HG03045 (cell line): Measurements from ENCODE around the gene SUFU.

ENCODE experiments used
- ATAC-seq: cut with Tn5 transposase; IDR thresholded peaks from one replicate; pipeline ENCODE4 v1.9.1; 2021; ENCODE audit warnings: mild to moderate bottlenecking, moderate library complexity; ENCODE audit not compliant: unreplicated experiment

The SUFU gene

DNA sequence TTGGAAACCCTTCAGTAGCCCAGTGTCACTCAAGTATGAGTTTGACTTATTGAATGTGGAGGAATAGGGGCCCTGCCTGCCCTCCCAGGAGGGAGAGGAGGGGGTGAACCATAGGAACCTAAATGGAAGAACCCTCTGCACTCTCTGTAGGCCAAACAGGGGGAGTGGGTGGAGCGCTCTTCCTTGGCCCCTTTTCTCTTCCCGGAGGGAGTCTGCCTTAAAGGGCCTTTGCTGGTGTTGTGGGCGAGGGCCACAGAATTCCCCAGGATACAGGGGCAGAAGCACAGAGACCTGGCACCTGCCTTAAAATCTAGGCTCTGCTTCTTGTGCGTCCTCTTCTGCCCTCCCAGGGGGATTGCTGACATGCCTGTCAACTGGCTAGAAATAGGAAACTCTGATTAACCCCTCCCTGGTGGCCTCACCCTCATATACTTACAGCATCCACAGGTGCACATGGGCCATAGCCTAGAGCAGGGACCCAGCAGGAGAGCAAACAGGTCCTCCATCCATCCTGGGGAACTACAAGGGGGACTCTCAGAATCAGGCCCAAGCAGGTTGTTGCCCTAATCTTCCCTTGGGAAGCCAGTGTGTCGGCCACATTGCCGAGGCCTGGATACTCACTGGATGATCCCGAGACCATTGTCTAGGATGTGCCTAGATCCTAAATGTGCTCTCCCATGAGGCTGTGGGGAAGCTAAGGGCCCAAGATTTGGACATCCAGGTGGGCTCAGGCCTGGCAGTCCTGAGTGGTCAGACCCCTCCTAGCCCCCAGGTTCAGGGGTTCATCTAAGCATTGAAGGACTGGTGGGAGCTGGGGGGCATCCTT lies 143.9 kb downstream of the SUFU start:
- ATAC-seq = no peak

DNA sequence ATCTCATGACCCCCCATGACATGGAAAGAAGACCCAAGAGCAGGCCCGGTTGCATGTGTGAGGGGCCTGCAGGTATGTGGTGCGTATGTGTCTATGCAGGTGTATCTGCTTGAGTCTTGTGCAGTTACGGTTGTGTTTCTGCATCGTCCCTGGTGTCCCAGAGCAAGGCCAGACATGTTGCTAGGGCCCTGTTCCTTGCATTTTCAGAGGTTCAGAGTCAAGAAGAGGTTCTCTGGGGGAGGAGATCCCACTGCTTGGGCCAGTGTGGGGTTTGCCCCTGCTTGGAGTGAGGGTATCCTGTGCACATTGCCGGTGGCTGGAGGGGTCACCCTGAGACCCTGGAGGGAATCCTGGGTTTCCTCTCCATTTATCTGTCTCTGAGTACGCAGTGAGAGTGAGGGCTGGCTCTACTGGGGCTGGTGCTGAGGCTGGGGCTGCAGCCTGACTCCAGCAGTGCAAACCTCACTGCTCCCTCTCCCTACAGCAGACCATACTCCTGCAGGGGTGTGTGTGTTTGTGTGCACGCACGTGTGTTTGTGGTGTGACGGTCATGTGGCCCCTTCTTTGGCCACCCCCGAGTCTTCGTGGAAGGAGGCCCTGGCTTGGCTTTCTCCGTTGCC lies 144.6 kb downstream of the SUFU start:
- ATAC-seq = no peak

DNA sequence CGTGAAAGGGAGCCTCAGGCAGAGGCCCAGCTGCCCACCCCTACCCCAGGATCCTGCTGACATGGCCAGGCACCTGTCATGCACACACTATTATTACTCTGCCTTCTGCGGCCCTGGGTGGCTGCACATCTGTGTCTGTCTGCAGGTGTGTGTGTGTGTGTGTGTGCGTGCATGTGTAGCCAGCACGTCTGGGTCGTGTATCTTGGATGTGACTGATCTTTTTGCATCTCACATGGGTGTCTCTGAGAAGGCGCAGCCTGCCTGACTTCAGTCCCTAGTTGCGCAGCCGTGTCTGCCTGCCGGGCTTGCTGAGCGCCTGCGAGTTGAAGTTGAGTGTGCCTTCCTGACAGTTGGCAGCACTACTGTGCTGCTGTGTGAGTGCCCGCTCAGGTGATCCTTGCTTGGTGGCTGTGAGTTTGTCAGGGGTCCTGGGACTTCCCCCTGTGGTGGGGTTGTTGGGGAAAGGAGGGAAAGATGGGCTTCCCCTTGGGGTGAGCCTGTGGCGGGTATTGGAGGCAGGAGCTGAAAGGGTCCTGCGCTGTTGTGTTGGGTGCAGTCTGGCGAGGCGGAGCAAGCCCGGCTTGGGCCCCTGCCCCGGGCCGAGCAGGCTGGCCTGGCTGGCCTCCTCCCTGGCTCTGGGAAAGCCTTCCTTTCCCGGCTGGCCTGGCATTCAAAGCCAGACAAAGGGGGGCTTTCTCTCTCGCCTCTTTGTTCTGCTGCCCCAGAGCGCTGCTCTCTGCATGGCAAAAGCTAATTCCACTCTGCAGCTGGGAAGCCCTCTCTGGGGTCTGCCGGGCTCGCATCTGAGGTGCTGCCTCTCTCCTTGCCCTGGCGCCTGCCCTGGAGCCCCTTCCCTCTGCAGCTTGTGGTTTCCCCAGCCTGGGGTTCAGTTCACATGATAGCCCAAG lies 145.4 kb downstream of the SUFU start:
- ATAC-seq = no peak

DNA sequence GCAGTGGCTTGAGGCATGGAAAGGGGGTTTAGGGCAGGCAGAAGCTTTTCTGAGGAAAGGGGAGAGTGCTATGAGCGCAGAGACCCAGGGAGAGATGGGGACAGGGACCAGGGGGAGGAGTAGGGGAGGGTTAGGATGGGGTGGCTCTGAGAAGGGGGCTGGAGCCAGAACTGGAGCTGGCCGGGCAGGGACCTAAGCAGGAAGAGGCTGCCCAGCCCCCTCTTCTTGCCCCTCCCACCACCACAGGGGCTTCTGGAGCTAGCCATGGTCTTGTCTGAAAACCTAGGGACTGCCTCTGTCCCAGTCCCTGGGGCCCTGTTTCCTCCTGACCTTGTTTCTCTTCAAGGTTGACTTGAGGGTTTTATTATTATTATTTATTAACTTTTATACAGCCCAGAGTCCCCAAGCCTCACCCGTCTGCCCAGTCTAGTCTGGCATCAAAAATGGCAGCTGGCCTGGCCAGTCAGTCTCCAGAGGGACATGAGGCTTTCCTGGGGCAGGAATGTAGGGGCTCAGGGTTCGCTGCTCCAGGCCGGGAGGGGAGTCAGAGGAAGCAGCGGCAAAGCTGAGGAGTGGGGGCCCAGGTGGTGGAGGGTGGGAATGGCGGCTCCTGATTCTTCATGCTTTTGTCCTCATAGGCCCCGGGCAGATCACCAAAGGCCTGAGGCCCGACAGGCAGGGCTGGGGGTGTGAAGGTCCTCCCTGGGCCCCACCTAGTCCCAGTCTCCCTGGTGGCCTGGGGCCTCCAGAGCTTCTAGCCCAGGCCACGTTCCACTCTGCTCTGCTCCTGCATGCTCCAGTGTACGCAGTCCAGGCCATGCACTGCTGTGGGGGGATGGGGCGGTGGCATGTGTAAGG lies 146.3 kb downstream of the SUFU start:
- ATAC-seq = no peak

DNA sequence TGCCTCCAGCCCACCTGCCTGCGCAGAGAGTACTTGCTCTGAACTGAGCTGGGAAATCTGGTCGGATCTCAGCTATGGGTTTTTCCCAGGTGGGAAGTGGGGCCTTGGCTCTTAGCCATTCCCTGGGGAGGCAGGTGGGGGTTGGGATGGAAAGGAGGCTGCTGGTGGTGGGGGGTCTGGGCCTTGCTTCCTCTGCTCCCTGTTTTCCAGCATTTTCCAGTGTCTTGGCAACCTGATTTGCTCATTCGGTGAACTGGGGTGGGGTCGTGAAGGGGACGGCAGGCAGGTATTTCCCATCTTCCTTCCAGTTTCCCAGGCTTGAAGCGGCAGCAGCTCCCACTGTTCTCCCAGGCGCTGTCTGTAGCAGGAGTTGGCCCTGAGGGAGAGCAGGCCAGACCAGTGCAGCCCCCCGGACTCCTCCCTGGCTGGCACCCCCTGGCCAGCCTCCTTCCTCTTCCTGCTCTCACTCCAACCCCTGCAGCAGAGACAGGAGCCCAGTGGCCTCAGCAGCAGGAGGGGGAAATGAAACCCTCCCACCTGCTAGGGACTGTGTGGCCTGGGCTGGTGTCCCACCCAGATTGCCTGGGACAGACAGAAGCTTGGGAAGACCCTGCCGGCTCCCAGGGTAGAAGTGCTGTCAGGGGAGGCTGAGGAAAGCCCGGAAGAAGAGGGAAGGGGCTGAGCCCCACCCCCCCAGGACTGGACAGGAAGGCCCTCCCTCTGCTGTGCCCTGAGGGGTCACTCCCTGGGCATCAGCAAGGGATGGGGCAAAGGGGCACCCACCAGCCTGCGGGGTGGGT lies 147.1 kb downstream of the SUFU start:
- ATAC-seq = no peak

DNA sequence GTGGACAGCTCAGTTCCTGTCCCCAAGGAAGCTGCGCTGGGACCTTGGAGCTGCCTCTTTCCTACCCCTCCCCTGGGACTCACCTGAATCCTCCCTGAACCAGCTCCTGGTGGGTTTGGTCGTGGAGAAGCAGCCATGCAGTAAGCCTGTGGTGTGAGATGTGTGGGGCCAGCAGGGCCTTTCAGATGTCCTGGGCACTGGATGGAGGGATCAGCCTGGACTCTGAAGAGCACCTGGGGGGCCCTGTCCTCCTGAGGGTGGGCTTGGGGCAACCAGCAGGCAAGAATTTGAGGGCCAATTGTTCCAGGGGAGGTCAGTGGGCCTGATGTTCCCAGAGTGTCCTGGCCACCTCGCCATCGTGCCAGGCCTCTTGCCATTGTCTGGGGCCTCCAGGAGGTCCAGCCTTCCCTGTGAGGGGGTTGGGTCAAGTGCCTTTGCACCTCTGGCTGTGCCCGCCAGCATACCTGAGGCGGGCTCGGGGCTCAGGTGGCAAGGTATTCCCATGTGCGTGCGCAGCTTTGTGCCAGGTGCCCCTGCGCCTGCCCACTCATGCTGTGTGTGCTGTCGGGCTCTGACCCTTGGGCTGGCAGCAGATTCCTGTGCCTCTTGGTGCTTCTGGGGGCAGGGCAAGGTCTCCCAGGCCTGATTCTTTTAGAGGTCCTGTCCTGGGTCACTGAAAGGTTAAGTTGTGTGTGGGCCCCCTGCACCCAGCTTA lies 147.8 kb downstream of the SUFU start:
- ATAC-seq = no peak

DNA sequence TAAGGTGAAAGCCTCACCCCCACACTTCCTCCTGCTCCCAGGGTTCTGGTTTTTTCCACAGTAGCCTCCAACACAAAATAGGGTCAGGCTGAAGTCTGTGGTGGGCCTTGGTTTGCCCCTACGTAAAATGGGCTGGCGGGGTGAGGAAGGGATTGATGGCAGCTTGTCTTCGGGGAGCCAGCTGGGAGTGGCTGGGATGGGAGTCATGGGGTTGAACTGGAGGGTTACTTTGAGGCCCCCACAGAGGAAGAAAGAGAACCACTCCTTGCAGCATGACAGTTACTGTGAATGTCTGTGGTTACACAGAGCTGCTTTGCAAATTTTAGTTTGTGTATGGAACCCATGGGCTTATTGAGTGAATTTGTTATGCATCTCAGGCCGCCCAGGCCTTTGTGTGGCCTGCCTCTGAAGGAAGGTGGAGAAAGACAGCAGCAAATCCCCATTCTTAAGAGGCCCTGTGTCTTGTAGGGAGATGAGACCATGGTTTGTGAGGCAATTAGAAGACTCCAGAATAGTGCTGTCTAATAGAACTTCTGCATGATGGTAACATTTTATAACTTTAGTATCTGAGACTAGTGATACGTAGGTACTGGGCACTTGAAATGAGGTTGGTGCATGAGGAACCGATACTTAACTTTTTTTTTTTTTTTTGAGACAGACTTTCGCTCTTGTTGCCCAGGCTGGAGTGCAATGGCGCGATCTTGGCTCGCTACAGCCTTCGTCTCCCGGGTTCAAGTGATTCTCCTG lies 148.6 kb downstream of the SUFU start:
- ATAC-seq = peak; percentile 36

DNA sequence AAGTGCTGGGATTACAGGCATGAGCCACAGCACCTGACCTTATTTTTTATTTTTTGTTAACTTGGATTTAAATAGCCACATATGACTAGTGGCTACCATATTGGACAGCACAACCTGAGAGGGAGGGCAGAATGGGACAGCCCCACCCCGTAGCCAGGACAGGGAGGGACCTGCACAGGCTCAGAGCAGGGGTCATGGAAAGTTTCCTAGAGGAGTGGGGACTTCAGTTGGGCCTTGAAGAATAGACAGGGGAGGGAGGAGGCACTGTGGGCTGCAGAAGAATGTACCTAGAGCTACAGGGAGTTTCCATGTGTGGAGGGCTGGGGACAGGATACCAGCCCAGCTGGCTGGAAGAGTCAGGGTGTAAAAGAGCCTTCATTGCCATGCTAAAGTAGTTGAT lies 149.3 kb downstream of the SUFU start:
- no peak for ATAC-seq

DNA sequence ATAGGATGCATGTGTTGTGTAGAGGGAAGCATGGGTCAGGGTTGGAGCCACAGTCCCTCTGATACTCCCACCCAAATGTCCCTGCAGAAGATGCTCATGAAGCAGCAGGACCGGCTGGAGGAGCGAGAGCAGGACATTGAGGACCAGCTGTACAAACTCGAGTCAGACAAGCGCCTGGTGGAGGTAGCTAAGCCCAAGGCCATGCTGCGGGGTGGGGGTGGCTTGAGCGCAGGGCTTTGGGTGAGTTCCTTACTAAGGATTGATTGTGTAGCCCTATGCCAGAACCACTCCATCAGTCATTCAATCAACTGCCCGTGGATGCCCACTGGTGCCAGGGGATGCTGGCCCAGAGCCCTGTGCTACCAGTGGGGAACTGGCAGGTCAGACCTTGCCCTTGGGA lies 150.8 kb downstream of the SUFU start:
- no peak for ATAC-seq

DNA sequence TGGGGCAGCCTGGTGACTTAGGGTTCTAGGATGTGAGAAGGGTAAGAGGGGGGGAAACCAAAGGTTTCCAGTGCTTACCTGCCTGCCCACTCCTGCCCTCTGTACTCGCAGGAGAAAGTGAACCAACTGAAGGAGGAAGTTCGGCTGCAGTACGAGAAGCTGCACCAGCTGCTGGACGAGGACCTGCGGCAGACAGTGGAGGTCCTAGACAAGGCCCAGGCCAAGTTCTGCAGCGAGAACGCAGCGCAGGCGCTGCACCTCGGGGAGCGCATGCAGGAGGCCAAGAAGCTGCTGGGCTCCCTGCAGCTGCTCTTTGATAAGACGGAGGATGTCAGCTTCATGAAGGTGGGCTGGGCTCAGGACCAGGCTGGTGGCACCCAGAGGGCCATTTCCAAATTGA lies 151.2 kb downstream of the SUFU start:
- ATAC-seq = no peak

DNA sequence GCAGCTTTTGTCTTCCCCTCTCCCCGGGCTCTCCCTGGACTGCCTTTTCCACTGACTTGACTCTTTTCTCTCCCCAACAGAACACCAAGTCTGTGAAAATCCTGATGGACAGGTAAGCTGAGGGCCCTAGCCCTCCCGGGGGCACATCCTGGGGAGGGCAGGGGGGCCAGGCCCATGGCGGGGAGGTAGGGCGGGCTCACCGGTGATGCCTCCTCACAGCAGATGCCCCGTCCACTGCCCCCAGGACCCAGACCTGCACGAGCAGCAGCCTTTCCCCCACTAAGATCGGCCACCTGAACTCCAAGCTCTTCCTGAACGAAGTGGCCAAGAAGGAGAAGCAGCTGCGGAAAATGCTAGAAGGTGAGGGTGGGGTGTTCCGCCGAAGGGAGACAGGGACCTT lies 152.3 kb downstream of the SUFU start:
- no peak for ATAC-seq

DNA sequence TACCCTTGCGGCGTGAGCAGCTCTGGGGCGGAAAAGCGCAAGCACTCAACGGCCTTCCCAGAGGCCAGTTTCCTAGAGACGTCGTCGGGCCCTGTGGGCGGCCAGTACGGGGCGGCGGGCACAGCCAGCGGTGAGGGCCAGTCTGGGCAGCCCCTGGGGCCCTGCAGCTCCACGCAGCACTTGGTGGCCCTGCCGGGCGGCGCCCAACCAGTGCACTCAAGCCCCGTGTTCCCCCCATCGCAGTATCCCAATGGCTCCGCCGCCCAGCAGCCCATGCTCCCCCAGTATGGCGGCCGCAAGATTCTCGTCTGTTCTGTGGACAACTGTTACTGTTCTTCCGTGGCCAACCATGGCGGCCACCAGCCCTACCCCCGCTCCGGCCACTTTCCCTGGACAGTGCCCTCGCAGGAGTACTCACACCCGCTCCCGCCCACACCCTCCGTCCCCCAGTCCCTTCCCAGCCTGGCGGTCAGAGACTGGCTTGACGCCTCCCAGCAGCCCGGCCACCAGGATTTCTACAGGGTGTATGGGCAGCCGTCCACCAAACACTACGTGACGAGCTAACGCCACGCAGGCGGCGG lies 153.1 kb downstream of the SUFU start:
- ATAC-seq = no peak

DNA sequence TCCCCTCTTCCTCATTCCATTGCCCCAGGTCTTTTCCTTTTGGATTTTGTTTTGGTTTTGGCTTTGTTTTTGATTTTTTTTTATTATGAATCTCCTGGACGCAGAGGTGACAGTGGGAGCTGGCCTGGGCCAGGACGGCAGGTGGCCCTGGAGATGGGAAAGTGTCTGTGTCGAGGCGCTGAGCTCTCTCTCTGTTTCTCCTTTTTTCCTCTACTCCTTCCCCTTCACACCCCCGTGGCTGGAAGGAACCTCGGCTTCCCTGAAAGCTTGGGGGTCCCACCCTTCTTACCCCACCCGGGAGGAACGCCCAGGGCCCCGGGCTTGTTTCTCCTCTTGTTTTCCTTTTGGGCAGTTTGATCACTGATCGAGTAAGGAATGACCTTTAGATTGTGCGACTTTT lies 153.7 kb downstream of the SUFU start:
- no peak for ATAC-seq

DNA sequence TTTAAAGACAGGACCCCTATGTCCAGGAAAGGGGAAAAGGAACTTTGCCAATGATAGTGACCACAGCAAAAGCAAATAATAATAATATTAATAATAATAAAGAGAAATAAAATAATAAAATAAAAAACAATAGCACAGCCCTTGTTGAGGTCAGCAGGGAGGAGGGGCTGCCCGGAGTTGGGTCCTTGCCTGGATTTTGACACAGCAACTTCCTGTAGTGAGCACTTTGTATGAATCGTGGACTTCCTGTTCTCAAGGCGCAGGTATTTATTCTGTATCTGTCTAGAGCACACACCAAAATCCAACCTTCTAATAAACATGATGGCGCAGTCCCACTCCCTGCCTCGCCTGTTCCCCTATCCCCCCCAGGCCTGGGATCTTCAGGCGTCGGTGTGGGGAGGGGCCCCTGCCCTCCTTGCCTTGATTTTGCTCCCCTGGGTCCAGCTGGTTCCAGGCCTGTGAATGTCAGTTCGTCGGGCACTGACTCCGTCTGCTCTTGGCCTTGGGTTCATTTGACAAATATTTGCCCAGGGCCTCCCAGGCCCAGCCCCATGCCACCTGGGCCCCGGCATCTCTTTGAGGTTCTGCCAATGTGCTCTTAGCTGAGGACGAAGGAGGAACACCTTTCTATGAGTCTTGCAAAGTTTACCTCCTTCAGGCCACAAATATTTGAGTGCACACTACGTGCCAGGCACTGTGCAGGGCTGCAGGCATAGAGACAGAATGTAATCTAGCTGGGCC lies 154.4 kb downstream of the SUFU start:
- ATAC-seq = no peak

DNA sequence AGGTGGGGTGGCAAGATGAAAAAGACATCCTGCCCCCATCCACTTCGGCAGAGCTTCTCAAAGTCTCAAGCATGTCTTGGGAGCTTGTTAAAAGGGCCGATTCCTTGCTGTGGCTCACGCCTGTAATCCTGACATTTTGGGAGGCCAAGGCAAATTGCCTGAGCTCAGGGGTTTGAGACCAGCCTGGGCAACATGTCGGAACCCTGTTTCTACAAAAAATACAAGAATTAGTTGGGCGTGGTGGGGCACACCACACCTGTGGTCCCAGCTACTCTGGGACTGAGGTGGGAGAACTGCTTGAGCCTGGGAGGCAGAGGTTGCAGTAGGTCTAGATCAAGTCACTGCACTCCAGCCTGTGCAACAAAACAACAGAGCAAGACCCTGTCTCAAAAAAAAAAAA lies 155.0 kb downstream of the SUFU start:
- ATAC-seq = no peak

DNA sequence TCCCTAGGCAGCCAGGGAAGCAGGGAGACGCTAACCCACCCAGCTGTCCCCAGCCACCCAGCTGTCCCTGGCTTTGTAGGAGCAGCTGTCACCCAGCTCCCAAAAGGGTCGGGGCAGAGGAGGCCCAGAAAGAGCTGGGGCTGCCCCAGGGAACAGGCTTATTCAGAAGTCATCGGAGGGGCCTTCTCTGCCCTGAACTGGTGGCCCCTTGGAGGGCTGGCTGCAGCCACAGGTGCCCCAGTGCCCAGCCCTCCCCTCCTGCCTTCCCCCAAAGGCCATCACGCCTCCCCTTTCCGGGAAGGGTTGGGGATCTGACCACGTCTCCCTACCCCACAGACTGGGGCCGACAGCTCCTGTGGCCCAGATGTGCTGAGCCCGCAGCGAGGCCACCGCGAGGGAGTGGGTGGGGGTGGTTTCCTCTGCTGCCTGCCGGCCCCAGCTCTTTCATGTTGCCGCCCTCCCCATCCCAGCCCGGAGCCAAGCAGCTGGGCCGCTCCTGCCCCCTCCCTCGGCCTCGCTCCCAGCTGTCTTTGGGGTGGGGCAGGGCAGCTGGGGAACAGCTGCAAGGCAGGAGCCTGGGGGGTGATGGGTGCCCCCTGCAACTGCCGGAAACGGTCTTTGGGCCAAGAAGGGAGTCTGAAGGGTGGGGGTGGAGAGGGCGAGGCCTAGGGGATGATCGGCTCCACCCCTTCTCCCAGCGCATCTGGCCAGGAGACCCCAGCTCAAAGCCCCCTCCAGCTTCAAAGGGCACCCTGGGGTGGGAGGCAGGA lies 157.3 kb downstream of the SUFU start:
- ATAC-seq = peak; percentile 81

DNA sequence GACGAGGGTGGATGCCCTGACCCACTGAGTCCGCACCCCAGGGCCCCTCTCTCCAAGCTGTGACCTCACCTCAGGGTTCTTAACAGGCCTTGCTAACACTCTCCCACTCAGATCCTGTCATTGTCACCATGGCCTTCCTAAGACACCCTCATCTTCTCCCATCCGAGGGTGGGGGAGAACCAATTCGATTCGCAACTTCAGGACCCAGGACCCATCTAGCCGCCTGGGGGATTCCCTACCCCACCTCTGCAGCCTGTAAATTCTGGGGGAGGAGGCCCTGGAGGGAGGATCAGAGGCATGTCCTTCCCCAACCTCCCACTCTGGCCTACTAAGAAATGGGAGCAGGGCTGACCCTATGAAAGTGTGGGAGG lies 157.9 kb downstream of the SUFU start:
- peak; percentile 31 for ATAC-seq
